WTC11 (cell line): ENCODE data around the gene TMEM187. TPM values are rescaled to one million over a fixed set of nuclear protein-coding genes. Genes with fewer than 3 reads are reported as not detected.
"Not testable (repeated sequence)": the region's sequence is repeated elsewhere in the genome, so short reads cannot be mapped to it uniquely, and the experiment has no call there.

Experiments
- ATAC-seq: fragments of 200-7000 bp; cut with Tn5 transposase; 2 replicates; pipeline ENCODE4 v1.10.0; 2021; ENCODE audit warnings: mild to moderate bottlenecking, moderate library complexity
- CTCF ChIA-PET: fragments of 300-600 bp; sonication (Branson Sonifier 250); formaldehyde crosslinking; loops from one replicate; lab custom pipeline; 2021; ENCODE audit warnings: antibody characterized with exemption; lab: Charles Lee
- POLR2A ChIA-PET: fragments of 350-600 bp; sonication (Branson Sonifier 250); formaldehyde crosslinking; loops from one replicate; lab custom pipeline; 2021; ENCODE audit warnings: antibody characterized with exemption; lab: Charles Lee
- DNase-seq: peaks from one replicate; pipeline ENCODE4 v3.0.0; 2021; ENCODE audit warnings: low spot score
- H3K27ac Mint-ChIP-seq: 2 replicates; pipeline ENCODE4 v1.8.0; 2021; ENCODE audit warnings: mixed read lengths
- H3K27me3 Mint-ChIP-seq: 2 replicates; pipeline ENCODE4 v1.8.0; 2021; ENCODE audit warnings: low read depth, mild to moderate bottlenecking, moderate library complexity, mixed read lengths
- H3K36me3 Mint-ChIP-seq: 2 replicates; pipeline ENCODE4 v1.8.0; 2021; ENCODE audit warnings: mixed read lengths
- H3K4me1 Mint-ChIP-seq: 2 replicates; pipeline ENCODE4 v1.8.0; 2022; ENCODE audit warnings: mixed read lengths
- H3K4me3 Mint-ChIP-seq: 2 replicates; pipeline ENCODE4 v1.8.0; 2021; ENCODE audit warnings: mild to moderate bottlenecking, moderate library complexity, mixed read lengths
- H3K9me3 Mint-ChIP-seq: 2 replicates; pipeline ENCODE4 v1.8.0; 2021; ENCODE audit warnings: mixed read lengths
- CDX4 ChIP-seq: fragments of 250-450 bp; sonication (Bioruptor Pico); IDR thresholded peaks from 2 replicates; pipeline ENCODE4 v1.9.0; 2021; ENCODE audit warnings: moderate library complexity, mild to moderate bottlenecking, inconsistent platforms, borderline replicate concordance
- ELF4 ChIP-seq: sonication (generic); formaldehyde crosslinking; IDR thresholded peaks from 2 replicates; pipeline ENCODE4 v1.8.1; 2022; ENCODE audit warnings: low read depth, mild to moderate bottlenecking, moderate library complexity, missing genetic modification reagents
- ETV6 ChIP-seq: sonication (generic); formaldehyde crosslinking; IDR thresholded peaks from 2 replicates; pipeline ENCODE4 v1.8.1; 2022; ENCODE audit warnings: mild to moderate bottlenecking, missing genetic modification reagents
- FOXK1 ChIP-seq: sonication (generic); formaldehyde crosslinking; IDR thresholded peaks from 2 replicates; pipeline ENCODE4 v1.8.0; 2022; ENCODE audit warnings: mild to moderate bottlenecking, moderate library complexity, missing genetic modification reagents
- GTF2I ChIP-seq: fragments of 250-450 bp; sonication (Bioruptor Pico); conservative IDR thresholded peaks from 2 replicates; pipeline ENCODE4 v1.4.0; 2021; ENCODE audit warnings: mild to moderate bottlenecking
- JAZF1 ChIP-seq: fragments of 250-450 bp; sonication (Bioruptor Pico); IDR thresholded peaks from 2 replicates; pipeline ENCODE4 v1.9.0; 2021; ENCODE audit warnings: moderate library complexity, mild to moderate bottlenecking, inconsistent platforms
- SMAD3 ChIP-seq: sonication (generic); formaldehyde crosslinking; IDR thresholded peaks from 2 replicates; pipeline ENCODE4 v1.8.0; 2022; ENCODE audit warnings: missing genetic modification reagents, mild to moderate bottlenecking, borderline replicate concordance
- total RNA-seq: library from RNA; stranded (reverse); gene quantifications from 3 replicates; pipeline ENCODE4 v1.2.3, GENCODE V29; 2021
- TF ChIP-seq, protein P1 (sequence below): sonication (generic); formaldehyde crosslinking; IDR thresholded peaks from 2 replicates; pipeline ENCODE4 v1.8.1; 2023; ENCODE audit warnings: mild to moderate bottlenecking, missing genetic modification reagents
- TF ChIP-seq, protein P2 (sequence below): fragments of 250-450 bp; sonication (Bioruptor Pico); IDR thresholded peaks from 2 replicates; pipeline ENCODE4 v1.9.0; 2021; ENCODE audit warnings: mild to moderate bottlenecking
- TF ChIP-seq, protein P3 (sequence below): fragments of 250-450 bp; sonication (Bioruptor Pico); IDR thresholded peaks from 2 replicates; pipeline ENCODE4 v2.1.2; 2022; ENCODE audit warnings: mild to moderate bottlenecking, moderate library complexity
- TF ChIP-seq, protein P4 (sequence below): sonication (generic); formaldehyde crosslinking; IDR thresholded peaks from 2 replicates; pipeline ENCODE4 v1.8.1; 2023; ENCODE audit warnings: mild to moderate bottlenecking, missing genetic modification reagents, borderline replicate concordance
- TF ChIP-seq, protein P5 (sequence below): sonication (generic); formaldehyde crosslinking; conservative IDR thresholded peaks from 2 replicates; pipeline ENCODE4 v1.8.1; 2023; ENCODE audit warnings: mild to moderate bottlenecking, low read depth, missing genetic modification reagents, moderate library complexity
- TF ChIP-seq, protein P6 (sequence below): sonication (generic); formaldehyde crosslinking; IDR thresholded peaks from 2 replicates; pipeline ENCODE4 v1.8.1; 2022; ENCODE audit warnings: low read depth, missing genetic modification reagents, borderline replicate concordance

Gene TMEM187
- total RNA-seq, 1 experiment from 2014 or later: 8.4 TPM

GRCh38 chrX:153993079-153993478, 20.5 kb downstream of the TMEM187 start (continued):
- TF ChIP-seq, protein P1, sequence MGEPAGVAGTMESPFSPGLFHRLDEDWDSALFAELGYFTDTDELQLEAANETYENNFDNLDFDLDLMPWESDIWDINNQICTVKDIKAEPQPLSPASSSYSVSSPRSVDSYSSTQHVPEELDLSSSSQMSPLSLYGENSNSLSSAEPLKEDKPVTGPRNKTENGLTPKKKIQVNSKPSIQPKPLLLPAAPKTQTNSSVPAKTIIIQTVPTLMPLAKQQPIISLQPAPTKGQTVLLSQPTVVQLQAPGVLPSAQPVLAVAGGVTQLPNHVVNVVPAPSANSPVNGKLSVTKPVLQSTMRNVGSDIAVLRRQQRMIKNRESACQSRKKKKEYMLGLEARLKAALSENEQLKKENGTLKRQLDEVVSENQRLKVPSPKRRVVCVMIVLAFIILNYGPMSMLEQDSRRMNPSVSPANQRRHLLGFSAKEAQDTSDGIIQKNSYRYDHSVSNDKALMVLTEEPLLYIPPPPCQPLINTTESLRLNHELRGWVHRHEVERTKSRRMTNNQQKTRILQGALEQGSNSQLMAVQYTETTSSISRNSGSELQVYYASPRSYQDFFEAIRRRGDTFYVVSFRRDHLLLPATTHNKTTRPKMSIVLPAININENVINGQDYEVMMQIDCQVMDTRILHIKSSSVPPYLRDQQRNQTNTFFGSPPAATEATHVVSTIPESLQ (CRISPR knock-in tag): no peak
- TF ChIP-seq, protein P2, sequence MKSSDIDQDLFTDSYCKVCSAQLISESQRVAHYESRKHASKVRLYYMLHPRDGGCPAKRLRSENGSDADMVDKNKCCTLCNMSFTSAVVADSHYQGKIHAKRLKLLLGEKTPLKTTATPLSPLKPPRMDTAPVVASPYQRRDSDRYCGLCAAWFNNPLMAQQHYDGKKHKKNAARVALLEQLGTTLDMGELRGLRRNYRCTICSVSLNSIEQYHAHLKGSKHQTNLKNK (CRISPR knock-in tag): no peak
- TF ChIP-seq, protein P3, sequence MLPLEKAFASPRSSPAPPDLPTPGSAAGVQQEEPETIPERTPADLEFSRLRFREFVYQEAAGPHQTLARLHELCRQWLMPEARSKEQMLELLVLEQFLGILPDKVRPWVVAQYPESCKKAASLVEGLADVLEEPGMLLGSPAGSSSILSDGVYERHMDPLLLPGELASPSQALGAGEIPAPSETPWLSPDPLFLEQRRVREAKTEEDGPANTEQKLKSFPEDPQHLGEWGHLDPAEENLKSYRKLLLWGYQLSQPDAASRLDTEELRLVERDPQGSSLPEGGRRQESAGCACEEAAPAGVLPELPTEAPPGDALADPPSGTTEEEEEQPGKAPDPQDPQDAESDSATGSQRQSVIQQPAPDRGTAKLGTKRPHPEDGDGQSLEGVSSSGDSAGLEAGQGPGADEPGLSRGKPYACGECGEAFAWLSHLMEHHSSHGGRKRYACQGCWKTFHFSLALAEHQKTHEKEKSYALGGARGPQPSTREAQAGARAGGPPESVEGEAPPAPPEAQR: no peak
- TF ChIP-seq, protein P4, sequence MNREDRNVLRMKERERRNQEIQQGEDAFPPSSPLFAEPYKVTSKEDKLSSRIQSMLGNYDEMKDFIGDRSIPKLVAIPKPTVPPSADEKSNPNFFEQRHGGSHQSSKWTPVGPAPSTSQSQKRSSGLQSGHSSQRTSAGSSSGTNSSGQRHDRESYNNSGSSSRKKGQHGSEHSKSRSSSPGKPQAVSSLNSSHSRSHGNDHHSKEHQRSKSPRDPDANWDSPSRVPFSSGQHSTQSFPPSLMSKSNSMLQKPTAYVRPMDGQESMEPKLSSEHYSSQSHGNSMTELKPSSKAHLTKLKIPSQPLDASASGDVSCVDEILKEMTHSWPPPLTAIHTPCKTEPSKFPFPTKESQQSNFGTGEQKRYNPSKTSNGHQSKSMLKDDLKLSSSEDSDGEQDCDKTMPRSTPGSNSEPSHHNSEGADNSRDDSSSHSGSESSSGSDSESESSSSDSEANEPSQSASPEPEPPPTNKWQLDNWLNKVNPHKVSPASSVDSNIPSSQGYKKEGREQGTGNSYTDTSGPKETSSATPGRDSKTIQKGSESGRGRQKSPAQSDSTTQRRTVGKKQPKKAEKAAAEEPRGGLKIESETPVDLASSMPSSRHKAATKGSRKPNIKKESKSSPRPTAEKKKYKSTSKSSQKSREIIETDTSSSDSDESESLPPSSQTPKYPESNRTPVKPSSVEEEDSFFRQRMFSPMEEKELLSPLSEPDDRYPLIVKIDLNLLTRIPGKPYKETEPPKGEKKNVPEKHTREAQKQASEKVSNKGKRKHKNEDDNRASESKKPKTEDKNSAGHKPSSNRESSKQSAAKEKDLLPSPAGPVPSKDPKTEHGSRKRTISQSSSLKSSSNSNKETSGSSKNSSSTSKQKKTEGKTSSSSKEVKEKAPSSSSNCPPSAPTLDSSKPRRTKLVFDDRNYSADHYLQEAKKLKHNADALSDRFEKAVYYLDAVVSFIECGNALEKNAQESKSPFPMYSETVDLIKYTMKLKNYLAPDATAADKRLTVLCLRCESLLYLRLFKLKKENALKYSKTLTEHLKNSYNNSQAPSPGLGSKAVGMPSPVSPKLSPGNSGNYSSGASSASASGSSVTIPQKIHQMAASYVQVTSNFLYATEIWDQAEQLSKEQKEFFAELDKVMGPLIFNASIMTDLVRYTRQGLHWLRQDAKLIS: no peak
- TF ChIP-seq JAZF1 (CRISPR knock-in tag) (no peak), FOXK1 (CRISPR knock-in tag) (no peak)

GRCh38 chrX:153993978-153994377, 21.4 kb downstream of the TMEM187 start:
- Mint-ChIP-seq H3K4me3 (no peak overlapping the region), H3K4me1 (no peaks in the 10 kb centered on the region), H3K27me3 (no peaks in the 10 kb centered on the region), H3K36me3 (no peaks in the 10 kb centered on the region), H3K27ac (no peak overlapping the region), H3K9me3 (no peaks in the 10 kb centered on the region)
- no peak for DNase-seq
- POLR2A ChIA-PET: no interaction called here
- no peak for ATAC-seq
- no peak for TF ChIP-seq SMAD3 (CRISPR knock-in tag)
- TF ChIP-seq, protein P5, sequence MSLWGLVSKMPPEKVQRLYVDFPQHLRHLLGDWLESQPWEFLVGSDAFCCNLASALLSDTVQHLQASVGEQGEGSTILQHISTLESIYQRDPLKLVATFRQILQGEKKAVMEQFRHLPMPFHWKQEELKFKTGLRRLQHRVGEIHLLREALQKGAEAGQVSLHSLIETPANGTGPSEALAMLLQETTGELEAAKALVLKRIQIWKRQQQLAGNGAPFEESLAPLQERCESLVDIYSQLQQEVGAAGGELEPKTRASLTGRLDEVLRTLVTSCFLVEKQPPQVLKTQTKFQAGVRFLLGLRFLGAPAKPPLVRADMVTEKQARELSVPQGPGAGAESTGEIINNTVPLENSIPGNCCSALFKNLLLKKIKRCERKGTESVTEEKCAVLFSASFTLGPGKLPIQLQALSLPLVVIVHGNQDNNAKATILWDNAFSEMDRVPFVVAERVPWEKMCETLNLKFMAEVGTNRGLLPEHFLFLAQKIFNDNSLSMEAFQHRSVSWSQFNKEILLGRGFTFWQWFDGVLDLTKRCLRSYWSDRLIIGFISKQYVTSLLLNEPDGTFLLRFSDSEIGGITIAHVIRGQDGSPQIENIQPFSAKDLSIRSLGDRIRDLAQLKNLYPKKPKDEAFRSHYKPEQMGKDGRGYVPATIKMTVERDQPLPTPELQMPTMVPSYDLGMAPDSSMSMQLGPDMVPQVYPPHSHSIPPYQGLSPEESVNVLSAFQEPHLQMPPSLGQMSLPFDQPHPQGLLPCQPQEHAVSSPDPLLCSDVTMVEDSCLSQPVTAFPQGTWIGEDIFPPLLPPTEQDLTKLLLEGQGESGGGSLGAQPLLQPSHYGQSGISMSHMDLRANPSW (CRISPR knock-in tag): no peak
- no peak for TF ChIP-seq GTF2I (CRISPR knock-in tag)
- TF ChIP-seq, protein P6, sequence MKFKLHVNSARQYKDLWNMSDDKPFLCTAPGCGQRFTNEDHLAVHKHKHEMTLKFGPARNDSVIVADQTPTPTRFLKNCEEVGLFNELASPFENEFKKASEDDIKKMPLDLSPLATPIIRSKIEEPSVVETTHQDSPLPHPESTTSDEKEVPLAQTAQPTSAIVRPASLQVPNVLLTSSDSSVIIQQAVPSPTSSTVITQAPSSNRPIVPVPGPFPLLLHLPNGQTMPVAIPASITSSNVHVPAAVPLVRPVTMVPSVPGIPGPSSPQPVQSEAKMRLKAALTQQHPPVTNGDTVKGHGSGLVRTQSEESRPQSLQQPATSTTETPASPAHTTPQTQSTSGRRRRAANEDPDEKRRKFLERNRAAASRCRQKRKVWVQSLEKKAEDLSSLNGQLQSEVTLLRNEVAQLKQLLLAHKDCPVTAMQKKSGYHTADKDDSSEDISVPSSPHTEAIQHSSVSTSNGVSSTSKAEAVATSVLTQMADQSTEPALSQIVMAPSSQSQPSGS: no peak
- no peak for TF ChIP-seq ELF4 (CRISPR knock-in tag)
- no peak for TF ChIP-seq ETV6 (CRISPR knock-in tag)
- TF ChIP-seq CDX4 (CRISPR knock-in tag): no peak
- TF ChIP-seq FOXK1 (CRISPR knock-in tag): no peak
- CTCF ChIA-PET: no interaction called here

DNA sequence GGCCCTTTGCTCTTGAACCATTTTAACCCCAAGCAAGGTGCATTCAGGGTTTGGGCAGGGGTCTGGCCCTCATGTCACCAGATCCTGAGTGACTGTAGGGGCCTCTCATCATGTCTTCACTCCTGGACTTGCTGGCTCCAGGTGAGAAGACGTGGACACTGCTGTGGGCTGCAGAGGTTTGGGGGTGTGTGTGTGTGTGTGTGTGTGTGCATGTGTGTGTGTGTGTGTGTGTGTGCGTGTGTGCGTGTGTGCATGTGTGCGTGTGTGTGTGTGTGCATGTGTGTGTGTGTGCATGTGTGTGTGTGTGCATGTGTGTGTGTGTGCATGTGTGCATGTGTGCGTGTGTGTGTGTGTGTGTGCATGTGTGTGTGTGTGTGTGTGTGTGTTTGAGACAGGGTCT, 21.8 kb downstream of the TMEM187 start:
- H3K27me3 Mint-ChIP-seq, H3K27ac Mint-ChIP-seq, ATAC-seq, DNase-seq, H3K36me3 Mint-ChIP-seq, H3K4me3 Mint-ChIP-seq, POLR2A ChIA-PET, CTCF ChIA-PET, H3K9me3 Mint-ChIP-seq, H3K4me1 Mint-ChIP-seq: not testable (repeated sequence)
